Body of pancreas (tissue), 4 donors: ENCODE measurements around the gene HNRNPU.

ENCODE experiments used
- CTCF ChIP-seq, 7 experiments: fragments of 450-650 bp in 4 of 7; fragments of 200-600 bp in 3 of 7; sonication (generic) in 3 of 7; IDR thresholded peaks; one replicate each; pipeline ENCODE4 v1.5.1; 2016 to 2019; ENCODE audit warnings: antibody characterized with exemption in 7 of 7
- POLR2A ChIP-seq, 3 donors: fragments of 450-650 bp; IDR thresholded peaks; one replicate each; pipeline ENCODE4 v1.6.1; 2016; ENCODE audit warnings: antibody characterized with exemption in 3 of 3, mild to moderate bottlenecking in 2 of 3

- peak; percentile 13 to 62 (median 57) for TF ChIP-seq CTCF (IDR thresholded peaks at IDR 0.05)
- no peak for TF ChIP-seq POLR2A (IDR thresholded peaks at IDR 0.05)
Measured at GRCh38 chr1:244801246-244801645, 63.1 kb downstream of the HNRNPU start.
